ENCODE results near the gene MYH11.
"Not testable (repeated sequence)": the region's sequence is repeated elsewhere in the genome, so short reads cannot be mapped to it uniquely, and the experiment has no call there.

The MYH11 gene

DNA sequence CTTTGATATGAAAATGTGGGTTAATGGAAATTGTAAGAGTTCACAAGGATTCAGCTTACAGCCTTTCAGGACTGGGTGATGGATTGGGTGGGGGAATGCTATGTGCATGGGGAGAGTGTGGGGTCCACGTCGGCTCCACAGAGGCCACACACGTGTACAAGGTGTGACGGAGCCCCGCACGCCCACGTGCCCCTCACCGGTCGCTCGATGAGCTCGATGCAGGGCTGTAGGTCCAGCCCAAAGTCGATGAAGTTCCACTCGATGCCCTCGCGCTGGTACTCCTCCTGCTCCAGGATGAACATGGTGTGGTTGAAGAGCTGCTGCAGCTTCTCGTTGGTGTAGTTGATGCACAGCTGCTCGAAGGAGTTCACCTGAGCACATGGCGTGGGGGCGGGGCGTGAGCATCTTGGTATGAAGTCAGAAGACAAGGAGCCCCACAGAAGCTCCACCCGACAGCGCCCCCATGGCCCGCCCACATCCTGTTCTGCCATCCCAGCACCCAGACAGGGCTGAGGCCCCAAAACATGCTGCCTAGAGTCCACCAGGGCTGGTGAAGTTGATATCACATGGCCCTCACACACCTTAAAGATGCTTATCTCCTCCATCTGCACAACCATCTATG is 99.1 kb downstream of the MYH11 start:
- DNase-seq (ENCODE audit: insufficient read length, low spot score) = no peak
- FAIRE-seq = no peak

DNA sequence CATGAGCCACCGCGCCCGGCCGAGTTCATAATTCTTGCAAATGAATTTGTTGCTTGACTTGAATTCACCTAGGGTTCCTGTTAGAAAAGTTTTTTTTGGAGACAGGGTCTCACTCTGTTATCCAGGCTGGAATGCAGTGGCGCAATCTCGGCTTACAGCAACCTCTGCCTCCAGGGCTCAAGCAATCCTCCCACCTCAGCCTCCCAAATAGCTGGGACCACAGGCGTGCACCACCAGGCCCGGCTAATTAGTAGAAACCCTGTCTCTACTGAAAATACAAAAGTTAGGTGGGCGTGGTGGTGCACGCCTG is 99.8 kb downstream of the MYH11 start:
- no peak for FAIRE-seq
- DNase-seq (ENCODE audit: insufficient read length, low spot score) = no peak

GRCh38 chr16:15754821-15755534 is 101.8 kb downstream of the MYH11 start:
- no peak for FAIRE-seq
- no peak for DNase-seq (ENCODE audit: insufficient read length, low spot score)

GRCh38 chr16:15752717-15753488 is 103.9 kb downstream of the MYH11 start:
- DNase-seq (ENCODE audit: insufficient read length, low spot score) = no peak
- FAIRE-seq = no peak

DNA sequence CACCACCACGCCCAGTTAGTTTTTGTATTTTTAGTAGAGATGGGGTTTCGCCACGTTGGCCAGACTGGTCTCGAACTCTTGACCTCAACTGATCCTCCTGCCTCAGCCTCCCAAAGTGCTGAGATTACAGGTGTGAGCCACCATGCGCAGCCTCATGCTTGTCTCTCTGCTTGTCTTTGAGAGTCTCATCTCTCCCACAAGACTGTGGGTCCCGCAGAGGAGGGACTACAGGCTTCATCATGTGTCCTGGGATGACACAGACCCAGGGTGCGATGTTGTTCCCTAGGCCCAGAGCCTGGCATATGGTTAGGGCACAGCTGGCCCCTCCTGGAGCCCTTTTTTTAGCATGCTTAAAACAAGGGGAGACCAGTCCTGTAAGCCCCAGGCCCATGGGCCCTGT is 104.9 kb downstream of the MYH11 start:
- DNase-seq (ENCODE audit: insufficient read length, low spot score) (no peak), FAIRE-seq (no peak)

- DNase-seq (ENCODE audit: insufficient read length, low spot score) (no peak), FAIRE-seq (no peak)
Measured at GRCh38 chr16:15749985-15750384, 106.8 kb downstream of the MYH11 start.

GRCh38 chr16:15749371-15749770 is 107.5 kb downstream of the MYH11 start:
- FAIRE-seq (no peak), DNase-seq (ENCODE audit: insufficient read length, low spot score) (no peak)

DNA sequence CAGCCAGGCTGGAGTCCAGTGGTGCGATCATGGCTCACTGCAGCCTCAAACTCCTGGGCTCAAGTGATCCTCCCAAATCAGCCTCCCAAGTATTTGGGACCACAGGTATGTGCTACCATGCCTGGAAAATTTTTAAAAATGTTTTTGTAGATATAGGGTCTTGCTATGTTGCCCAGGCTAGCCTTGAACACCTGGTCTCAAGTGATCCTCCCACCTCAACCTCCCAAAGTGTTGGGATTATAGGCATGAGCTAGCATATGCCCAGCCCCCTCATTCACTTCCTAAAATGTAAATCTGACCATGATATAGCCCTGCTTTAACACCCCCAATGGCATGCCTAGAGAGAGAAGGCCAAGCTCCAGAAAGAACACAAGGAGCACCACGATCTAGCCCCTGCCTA is 108.2 kb downstream of the MYH11 start:
- DNase-seq (ENCODE audit: insufficient read length, low spot score) (no peak), FAIRE-seq (no peak)

- DNase-seq (ENCODE audit: insufficient read length, low spot score) (no peak), FAIRE-seq (no peak)
Measured at GRCh38 chr16:15747937-15748336, 108.9 kb downstream of the MYH11 start.

GRCh38 chr16:15746332-15746731 is 110.5 kb downstream of the MYH11 start:
- DNase-seq (ENCODE audit: insufficient read length, low spot score) = no peak
- no peak for FAIRE-seq

DNA sequence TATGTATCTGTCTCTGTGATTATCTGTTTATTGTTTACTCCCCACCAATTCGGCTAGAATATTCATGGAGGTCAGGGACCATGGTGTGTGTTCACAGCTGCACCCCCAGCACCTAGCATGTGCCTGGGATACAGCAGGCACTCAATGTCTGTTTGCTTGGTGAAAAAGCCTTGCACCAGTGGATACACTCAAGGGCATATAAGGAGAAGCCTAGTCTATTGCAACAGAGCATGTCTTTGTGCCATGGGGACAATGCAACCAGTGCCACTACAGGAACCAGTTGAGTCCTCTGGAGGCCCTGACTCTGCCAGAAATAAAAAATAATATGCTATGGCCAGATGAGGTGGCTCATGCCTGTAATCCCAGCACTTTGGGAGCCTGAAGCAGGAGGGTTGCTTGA is 113.2 kb downstream of the MYH11 start:
- FAIRE-seq (no peak), DNase-seq (ENCODE audit: insufficient read length, low spot score) (no peak)

DNA sequence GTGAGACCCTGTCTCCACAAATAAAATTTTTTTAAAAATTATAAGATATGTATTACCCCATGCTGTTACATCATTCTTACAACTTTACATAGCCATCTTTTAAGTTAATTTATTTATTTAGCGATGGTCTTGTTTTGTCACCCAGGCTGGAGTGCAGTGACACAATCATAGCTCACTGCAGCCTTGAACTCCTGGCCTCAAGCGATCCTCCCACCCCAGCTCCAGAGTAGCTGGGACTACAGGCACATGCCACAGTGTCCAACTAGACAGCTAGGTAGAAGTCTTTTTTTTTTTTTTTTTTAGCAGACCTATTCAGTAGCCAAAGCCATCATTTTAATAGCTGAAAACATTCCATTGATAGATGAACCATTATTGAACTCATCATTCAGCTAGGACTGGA is 114.1 kb downstream of the MYH11 start:
- no peak for DNase-seq (ENCODE audit: insufficient read length, low spot score)
- no peak for FAIRE-seq

- FAIRE-seq (no peak), DNase-seq (ENCODE audit: insufficient read length, low spot score) (no peak)
Measured at GRCh38 chr16:15741207-15741871, 115.5 kb downstream of the MYH11 start.

DNA sequence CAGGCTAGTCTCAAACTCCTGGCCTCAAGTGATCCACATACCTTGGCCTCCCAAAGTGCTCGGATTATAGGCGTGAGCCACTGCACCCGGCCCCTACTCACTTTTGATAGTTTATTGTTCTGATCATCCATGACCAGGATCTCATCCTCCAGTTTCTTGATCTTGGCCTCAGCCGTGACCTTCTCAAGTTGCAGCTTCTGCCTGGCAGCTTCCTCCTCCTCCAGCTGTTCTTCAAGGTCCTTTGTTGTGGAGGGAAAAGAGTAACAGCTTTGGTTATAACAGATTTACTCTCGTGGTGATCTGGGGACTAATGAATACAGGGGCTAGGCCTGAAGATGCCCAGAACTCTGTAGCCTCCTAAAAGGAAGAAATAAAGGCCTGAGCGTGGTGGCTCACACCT is 116.9 kb downstream of the MYH11 start:
- DNase-seq (ENCODE audit: insufficient read length, low spot score) = no peak
- FAIRE-seq = no peak

DNA sequence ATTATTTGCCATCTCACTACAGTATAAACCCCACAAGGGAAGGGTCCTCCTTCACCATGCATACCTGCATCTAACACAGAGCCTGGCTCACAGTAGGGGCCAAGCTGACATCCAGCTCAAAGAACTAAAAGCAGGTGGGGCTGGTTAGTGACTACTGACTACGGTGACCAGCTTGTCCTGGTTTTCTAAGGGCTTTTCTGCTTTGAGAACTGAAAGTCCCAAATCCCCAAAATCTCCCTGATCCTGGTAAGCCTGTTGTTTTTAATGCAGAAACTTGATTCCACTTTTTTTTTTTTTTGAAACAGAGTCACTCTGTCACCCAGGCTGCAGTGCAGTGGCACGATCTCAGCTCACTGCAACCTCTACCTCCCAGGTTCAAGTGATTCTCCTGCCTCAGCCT is 117.4 kb downstream of the MYH11 start:
- no peak for DNase-seq (ENCODE audit: insufficient read length, low spot score)
- no peak for FAIRE-seq

- no peak for FAIRE-seq
- DNase-seq (ENCODE audit: insufficient read length, low spot score) = no peak
Measured at GRCh38 chr16:15737140-15737644, 119.6 kb downstream of the MYH11 start.

DNA sequence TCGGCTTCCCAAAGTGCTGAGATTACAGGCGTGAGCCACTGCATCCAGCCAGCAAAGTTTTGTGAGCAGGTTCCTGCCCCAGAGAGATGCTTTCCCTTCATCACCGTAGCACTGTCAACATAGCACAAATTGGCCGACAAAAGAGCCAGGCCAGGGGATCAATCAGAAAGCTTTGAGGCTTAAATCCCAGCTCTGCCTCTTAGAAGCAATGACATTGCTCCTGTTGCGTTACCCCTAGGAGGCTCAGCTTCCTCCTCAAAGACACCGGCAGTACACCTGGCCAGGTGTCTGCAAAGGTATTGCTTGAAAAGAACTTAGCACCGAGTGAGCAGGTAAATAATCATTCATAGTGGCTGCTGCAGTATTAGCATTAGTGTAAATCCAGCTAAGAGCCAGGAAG is 120.3 kb downstream of the MYH11 start:
- DNase-seq (ENCODE audit: insufficient read length, low spot score) = no peak
- FAIRE-seq = no peak

GRCh38 chr16:15735610-15736009 is 121.2 kb downstream of the MYH11 start:
- peak; percentile 4 for FAIRE-seq
- DNase-seq (ENCODE audit: insufficient read length, low spot score) = no peak

DNA sequence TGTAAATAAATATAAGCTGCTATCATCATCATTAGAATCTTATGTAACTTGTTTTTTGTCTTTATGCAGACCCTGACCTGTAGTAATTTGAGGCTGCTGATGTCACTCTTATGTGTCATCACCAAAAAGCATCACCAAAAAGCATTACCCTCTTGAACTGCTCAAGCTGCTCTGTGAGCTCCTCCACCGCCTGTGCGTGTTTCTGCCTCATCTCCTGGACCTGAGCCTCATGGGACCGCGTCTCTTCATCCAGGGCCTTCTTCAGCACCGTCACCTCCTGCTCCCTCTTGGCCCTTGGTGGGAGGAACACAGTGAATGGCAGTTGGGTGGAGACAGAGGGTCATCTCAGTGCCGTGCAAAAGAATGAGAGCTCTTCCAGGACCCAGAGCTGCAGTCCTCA is 124.4 kb downstream of the MYH11 start:
- FAIRE-seq (no peak), DNase-seq (ENCODE audit: insufficient read length, low spot score) (no peak)

GRCh38 chr16:15729152-15729551 is 127.7 kb downstream of the MYH11 start:
- FAIRE-seq (no peak), DNase-seq (ENCODE audit: insufficient read length, low spot score) (no peak)

- FAIRE-seq; DNase-seq (ENCODE audit: insufficient read length, low spot score): not testable (repeated sequence)
Measured at GRCh38 chr16:15727697-15728096, 129.1 kb downstream of the MYH11 start.

All from HTR-8/SVneo (cell line).